ENCODE results near the gene ELOVL7. TPM values are rescaled to one million over a fixed set of nuclear protein-coding genes. Genes with fewer than 3 reads are reported as not detected.

ELOVL7 gene
- total and polyA plus RNA-seq, 2 donors (not counting 1 experiment from before 2014, with no cell fraction given): under 0.01 to 0.07 TPM

DNA sequence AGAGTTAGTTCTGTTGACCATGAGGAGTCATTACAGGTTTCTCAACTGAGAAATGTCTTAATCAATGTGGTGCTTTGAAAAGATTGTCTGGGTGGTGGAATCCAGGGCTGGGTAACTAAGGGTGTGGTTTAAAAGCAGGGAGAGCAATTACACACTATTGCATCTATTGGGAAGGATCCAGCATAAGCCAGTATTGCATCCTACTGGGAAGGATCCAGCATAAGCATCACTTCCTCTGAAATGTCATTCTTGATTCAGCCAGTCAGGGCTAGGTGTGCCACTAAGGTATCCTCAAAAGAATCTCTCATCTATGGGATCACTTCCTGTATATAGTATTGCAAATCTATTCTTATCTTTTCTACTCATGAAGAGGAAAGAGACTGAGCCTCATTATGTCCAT, 38.6 kb downstream of the ELOVL7 start:
- peak in 1 of 2 donors; percentile 29 for DNase-seq (ENCODE audit: low read depth in 2 of 2)

GRCh38 chr5:60803712-60804111, 40.4 kb downstream of the ELOVL7 start:
- Histone ChIP-seq H3K9ac (ENCODE audit: insufficient read depth, low read length) (no peak overlapping the region), H3K27ac (ENCODE audit: insufficient read depth, low read length) (no peak overlapping the region), H3K4me2 (ENCODE audit: extremely low read depth, insufficient read depth, low read length) (no peak overlapping the region), H3K4me3 (replicated peaks in 1 of 4; ENCODE audit: control extremely low read depth in 1 of 4, insufficient read depth in 1 of 4, low read depth in 3 of 4, low read length in 4 of 4) (no peak overlapping the region), H3K79me2 (ENCODE audit: control insufficient read depth, insufficient read depth, low read length) (no peaks in the 10 kb centered on the region), H3K27me3 (ENCODE audit: control insufficient read depth, insufficient read depth, low read length) (no peaks in the 10 kb centered on the region), H3K9me3 (ENCODE audit: control insufficient read depth, insufficient read depth, low read depth, low read length) (no peaks in the 10 kb centered on the region), H4K20me1 (ENCODE audit: control insufficient read depth, extremely low read depth, insufficient read depth, low read length) (no peaks in the 10 kb centered on the region), H3K36me3 (ENCODE audit: control insufficient read depth, insufficient read depth, low read length) (no peaks in the 10 kb centered on the region), H3K4me1 (ENCODE audit: control insufficient read depth, extremely low read depth, insufficient read depth, low read length) (no peaks in the 10 kb centered on the region), H2AFZ (ENCODE audit: low read length) (no peak overlapping the region)
- TF ChIP-seq, protein P1, sequence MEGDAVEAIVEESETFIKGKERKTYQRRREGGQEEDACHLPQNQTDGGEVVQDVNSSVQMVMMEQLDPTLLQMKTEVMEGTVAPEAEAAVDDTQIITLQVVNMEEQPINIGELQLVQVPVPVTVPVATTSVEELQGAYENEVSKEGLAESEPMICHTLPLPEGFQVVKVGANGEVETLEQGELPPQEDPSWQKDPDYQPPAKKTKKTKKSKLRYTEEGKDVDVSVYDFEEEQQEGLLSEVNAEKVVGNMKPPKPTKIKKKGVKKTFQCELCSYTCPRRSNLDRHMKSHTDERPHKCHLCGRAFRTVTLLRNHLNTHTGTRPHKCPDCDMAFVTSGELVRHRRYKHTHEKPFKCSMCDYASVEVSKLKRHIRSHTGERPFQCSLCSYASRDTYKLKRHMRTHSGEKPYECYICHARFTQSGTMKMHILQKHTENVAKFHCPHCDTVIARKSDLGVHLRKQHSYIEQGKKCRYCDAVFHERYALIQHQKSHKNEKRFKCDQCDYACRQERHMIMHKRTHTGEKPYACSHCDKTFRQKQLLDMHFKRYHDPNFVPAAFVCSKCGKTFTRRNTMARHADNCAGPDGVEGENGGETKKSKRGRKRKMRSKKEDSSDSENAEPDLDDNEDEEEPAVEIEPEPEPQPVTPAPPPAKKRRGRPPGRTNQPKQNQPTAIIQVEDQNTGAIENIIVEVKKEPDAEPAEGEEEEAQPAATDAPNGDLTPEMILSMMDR (conservative IDR thresholded peaks at IDR 0.05 in 1 of 2, IDR thresholded peaks at IDR 0.05 in 1 of 2; ENCODE audit: low read depth in 1 of 2, low read length in 2 of 2): no peak
- no peak for TF ChIP-seq EZH2 (IDR thresholded peaks at IDR 0.05; ENCODE audit: low read length, missing control alignments)
- DNase-seq (ENCODE audit: low read depth in 2 of 2): no peak

More for the DNA sequence above, 38.6 kb downstream of the ELOVL7 start:
- Histone ChIP-seq H3K36me3 (ENCODE audit: control insufficient read depth, insufficient read depth, low read length) (no peaks in the 10 kb centered on the region), H2AFZ (ENCODE audit: low read length) (no peak overlapping the region), H3K27ac (ENCODE audit: insufficient read depth, low read length) (no peak overlapping the region), H3K4me1 (ENCODE audit: control insufficient read depth, extremely low read depth, insufficient read depth, low read length) (no peaks in the 10 kb centered on the region), H3K4me2 (ENCODE audit: extremely low read depth, insufficient read depth, low read length) (no peak overlapping the region), H3K27me3 (ENCODE audit: control insufficient read depth, insufficient read depth, low read length) (no peaks in the 10 kb centered on the region), H3K79me2 (ENCODE audit: control insufficient read depth, insufficient read depth, low read length) (no peaks in the 10 kb centered on the region), H3K9me3 (ENCODE audit: control insufficient read depth, insufficient read depth, low read depth, low read length) (no peaks in the 10 kb centered on the region), H4K20me1 (ENCODE audit: control insufficient read depth, extremely low read depth, insufficient read depth, low read length) (no peaks in the 10 kb centered on the region), H3K9ac (ENCODE audit: insufficient read depth, low read length) (no peak overlapping the region), H3K4me3 (replicated peaks in 1 of 4; ENCODE audit: control extremely low read depth in 1 of 4, insufficient read depth in 1 of 4, low read depth in 3 of 4, low read length in 4 of 4) (no peak overlapping the region)
- TF ChIP-seq, protein P1 (conservative IDR thresholded peaks at IDR 0.05 in 1 of 2, IDR thresholded peaks at IDR 0.05 in 1 of 2; ENCODE audit: low read depth in 1 of 2, low read length in 2 of 2): no peak
- no peak for TF ChIP-seq EZH2 (IDR thresholded peaks at IDR 0.05; ENCODE audit: low read length, missing control alignments)

DNA sequence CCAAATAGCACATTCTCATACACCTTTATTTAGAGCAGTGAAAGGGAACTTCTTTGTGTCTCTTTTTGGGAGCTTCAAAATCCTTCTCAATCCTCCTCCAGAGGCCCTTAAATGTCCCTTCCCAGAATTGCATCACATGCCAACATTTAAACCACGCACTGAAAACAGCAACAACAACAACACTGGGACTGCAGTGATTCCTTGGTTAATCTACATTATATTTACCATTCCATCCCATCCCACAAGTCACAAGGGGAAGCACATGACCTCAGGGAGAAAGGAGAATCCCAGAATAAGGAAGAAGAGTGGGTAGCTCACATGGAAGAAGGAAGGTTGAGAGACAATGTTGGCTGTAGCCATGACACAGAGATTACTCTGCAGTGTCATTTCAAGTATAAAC, 41.1 kb downstream of the ELOVL7 start:
- no peaks in the 10 kb centered on the region for H3K36me3 ChIP-seq (ENCODE audit: control insufficient read depth, insufficient read depth, low read length)
- H3K4me2 ChIP-seq (ENCODE audit: extremely low read depth, insufficient read depth, low read length): no peak overlapping the region
- no peak overlapping the region for H2AFZ ChIP-seq (ENCODE audit: low read length)
- H4K20me1 ChIP-seq (ENCODE audit: control insufficient read depth, extremely low read depth, insufficient read depth, low read length): no peaks in the 10 kb centered on the region
- no peak overlapping the region for H3K9ac ChIP-seq (ENCODE audit: insufficient read depth, low read length)
- no peaks in the 10 kb centered on the region for H3K9me3 ChIP-seq (ENCODE audit: control insufficient read depth, insufficient read depth, low read depth, low read length)
- no peaks in the 10 kb centered on the region for H3K27me3 ChIP-seq (ENCODE audit: control insufficient read depth, insufficient read depth, low read length)
- H3K4me1 ChIP-seq (ENCODE audit: control insufficient read depth, extremely low read depth, insufficient read depth, low read length): no peaks in the 10 kb centered on the region
- H3K79me2 ChIP-seq (ENCODE audit: control insufficient read depth, insufficient read depth, low read length): no peaks in the 10 kb centered on the region
- no peak overlapping the region for H3K4me3 ChIP-seq (replicated peaks in 1 of 4; ENCODE audit: control extremely low read depth in 1 of 4, insufficient read depth in 1 of 4, low read depth in 3 of 4, low read length in 4 of 4)
- no peak overlapping the region for H3K27ac ChIP-seq (ENCODE audit: insufficient read depth, low read length)
- DNase-seq (ENCODE audit: low read depth in 2 of 2): no peak
- TF ChIP-seq, protein P1 (conservative IDR thresholded peaks at IDR 0.05 in 1 of 2, IDR thresholded peaks at IDR 0.05 in 1 of 2; ENCODE audit: low read depth in 1 of 2, low read length in 2 of 2): no peak
- no peak for TF ChIP-seq EZH2 (IDR thresholded peaks at IDR 0.05; ENCODE audit: low read length, missing control alignments)

Data from fibroblast of lung (primary cell).